NCI-H226 (cell line): Measurements from ENCODE around the gene CPSF4.
A peak's percentile ranks its signal among the peaks of the same experiment; 100 is the strongest.
"Not testable (repeated sequence)": the region's sequence is repeated elsewhere in the genome, so short reads cannot be mapped to it uniquely, and the experiment has no call there.

Experiments used
- DNase-seq: peaks from one replicate; pipeline ENCODE4 v3.0.0-alpha.2; 2015

CPSF4 gene

GRCh38 chr7:99408379-99409191, 30.2 kb upstream of the CPSF4 start, which contains the start of the genes BUD31 and PDAP1:
TSS of gene BUD31 (plus strand) at chr7:99408969. CDS start at chr7:99411093, 2,124 bp downstream.
TSS of gene PDAP1 (minus strand) at chr7:99408597. CDS start at chr7:99408548, 49 bp downstream.
- DNase-seq: peak; percentile 82

DNA sequence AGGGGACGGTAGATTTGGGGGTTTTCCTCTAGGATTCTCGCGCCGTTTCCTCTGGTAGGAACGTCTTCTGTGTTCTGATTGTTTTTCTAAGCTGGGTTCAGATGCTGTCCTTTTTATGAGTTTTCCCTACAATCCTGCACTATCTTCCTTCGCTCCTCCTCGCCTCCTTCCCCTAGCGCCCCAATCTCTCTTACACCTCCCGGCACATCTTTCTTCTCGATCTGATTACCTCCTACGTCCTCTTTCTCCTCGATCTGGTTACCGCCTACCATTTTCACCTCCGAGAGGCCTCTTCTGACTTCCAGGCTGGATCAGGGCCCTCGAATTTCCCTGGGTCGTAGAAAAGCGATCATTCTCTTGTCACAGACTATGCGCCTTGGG, 29.6 kb upstream of the CPSF4 start:
- no peak for DNase-seq

GRCh38 chr7:99409806-99410205, 28.9 kb upstream of the CPSF4 start:
- no peak for DNase-seq

GRCh38 chr7:99410635-99411034, 28.1 kb upstream of the CPSF4 start:
- DNase-seq: no peak

DNA sequence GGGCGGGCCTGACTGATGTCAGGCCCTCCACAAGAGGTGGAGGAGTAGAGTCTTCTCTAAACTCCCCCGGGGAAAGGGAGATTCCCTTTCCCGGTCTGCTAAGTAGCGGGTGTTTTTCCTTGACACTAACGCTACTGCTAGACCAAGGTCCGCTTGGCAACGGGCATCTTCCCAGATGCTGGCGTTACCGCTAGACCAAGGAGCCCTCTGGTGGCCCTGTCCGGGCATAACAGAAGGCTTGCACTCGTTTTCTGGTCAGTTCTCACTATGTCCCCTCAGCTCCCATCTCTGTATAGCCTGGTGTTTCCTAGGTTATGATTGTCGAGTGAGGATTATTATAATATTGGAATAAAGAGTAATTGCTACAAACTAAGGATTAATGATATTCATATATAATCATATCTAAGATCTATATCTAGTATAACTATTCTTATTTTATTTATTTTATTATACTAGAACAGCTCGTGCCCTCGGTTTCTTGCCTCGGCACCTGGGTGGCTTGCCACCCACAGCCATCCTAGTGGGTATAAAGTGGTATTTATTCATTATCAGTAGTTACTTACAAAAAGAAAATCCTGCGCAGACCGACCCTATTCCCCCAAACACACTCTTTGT, 23.1 kb upstream of the CPSF4 start:
- peak; percentile 32 for DNase-seq

- no peak for DNase-seq
Observed at GRCh38 chr7:99418260-99418659, 20.5 kb upstream of the CPSF4 start.

DNA sequence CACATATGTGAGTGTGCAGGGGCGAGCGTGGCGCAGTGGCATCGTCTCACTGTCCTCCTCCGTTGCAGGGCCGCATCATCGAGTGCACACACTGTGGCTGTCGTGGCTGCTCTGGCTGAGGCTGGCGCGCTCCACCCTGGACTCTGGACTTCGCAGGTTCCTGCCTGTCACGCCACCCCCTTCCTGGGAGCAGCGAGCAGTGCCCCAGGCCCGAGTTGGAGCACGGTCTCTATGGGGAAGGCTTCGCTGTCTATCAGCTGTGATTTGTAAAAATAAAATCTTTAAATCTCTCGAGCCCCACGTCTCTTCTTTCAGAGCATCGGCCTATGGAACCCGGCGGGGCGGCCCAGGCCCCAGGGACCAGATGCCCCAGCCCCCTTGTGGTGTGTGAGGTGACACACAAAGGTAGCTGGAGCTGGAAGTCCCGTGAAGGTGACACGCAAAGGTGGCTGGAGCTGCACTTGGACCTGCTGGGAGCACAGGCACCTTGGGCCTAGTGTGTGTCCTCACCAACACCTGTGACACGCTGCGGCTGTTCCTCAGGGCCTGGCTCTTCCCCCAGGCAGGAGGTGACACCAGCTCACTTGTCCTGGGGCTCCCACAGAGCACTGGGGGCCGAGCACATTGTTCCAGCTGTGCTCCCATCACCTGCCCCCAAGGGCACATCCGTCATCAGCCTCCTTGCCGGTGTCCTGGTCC, 19.3 kb upstream of the CPSF4 start:
- DNase-seq: no peak

- DNase-seq: no peak
Observed at GRCh38 chr7:99420213-99420612, 18.5 kb upstream of the CPSF4 start.

- no peak for DNase-seq
Observed at GRCh38 chr7:99420986-99421385, 17.8 kb upstream of the CPSF4 start.

GRCh38 chr7:99422186-99422585, 16.6 kb upstream of the CPSF4 start:
- DNase-seq: no peak

- no peak for DNase-seq
Observed at GRCh38 chr7:99422625-99423024, 16.1 kb upstream of the CPSF4 start.

DNA sequence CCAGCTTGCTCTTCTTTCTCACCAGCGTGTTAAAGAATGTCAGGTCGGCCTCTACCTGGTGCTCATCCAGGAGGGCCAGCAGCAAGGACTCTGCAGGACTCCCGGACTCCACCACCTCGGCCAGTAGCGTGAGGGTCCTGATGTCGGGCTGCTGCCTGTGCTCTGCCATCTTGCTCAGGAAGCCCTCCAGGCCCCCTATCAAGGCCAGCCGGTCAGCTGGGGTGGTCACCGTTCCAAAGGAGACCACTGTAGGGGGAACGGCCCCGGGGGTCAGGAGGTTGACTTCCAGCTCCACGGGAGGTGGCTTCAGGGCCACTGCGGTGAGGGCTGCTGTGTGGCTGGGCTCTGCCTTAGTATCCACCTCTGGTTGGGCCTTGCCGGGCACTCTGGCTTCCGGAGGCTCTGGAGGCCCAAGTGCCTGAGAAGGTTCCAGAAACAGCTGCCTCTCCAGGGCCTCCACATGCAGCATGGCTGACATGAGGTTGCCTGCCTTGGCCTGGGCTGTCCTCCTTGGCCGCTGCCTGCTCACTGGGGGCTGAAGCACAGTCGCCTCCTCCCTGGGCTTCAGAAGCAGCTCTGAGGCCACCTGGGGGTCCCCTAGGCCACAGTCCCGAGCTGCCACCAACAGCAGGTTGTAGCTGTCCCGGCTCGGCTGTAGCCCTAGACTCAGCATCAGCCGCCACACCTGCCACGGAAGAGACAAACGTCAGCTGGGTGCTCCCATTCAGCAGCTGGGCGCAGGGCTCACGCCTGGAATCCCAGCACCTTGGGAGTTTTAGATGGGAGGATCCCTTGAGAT, 13.6 kb upstream of the CPSF4 start:
- DNase-seq: no peak

- no peak for DNase-seq
Observed at GRCh38 chr7:99428972-99429566, 9.7 kb upstream of the CPSF4 start.

DNA sequence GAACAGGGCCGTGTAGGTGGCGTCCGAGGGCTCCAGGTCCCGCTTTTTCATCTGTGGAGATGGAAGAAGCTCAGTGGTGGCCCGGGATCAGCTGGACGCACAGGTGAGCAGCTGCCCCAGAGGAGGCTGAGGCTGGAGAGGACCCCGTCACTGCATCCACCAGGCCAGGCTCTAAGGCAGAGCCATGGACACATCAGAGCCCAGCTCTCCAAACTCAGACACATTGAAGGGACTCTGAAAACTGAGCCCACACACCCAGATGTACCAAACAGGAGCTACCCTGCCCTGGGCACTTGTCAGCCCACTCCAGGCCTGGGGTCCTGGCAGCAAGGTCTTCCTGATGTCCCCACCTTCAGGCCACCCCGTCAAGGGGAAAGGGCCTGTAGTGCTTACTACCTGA, 9.0 kb upstream of the CPSF4 start:
- no peak for DNase-seq

- DNase-seq: not testable (repeated sequence)
Observed at GRCh38 chr7:99431756-99432540, 6.8 kb upstream of the CPSF4 start.

DNA sequence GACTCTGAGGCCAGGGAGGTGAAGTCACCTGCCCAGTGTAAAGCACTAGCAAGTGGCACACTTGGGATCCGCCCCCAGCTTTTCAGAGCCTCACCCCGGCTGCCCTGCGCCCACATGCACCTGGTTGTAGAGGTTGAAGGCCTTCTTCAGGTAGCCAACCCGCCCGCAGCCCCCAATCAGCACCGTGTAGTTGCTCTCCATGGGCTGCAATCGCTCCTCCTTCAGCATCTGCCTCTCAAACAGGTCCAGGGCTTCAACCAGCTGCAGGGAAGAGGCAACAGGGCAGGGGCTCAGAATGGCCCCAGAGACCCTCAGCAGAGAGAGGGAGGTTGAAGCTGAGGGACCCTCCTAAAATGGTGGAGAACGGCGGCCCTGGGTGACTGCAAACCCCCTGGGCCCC, 5.6 kb upstream of the CPSF4 start:
- DNase-seq: no peak

GRCh38 chr7:99437946-99438572, 684 bp upstream of the CPSF4 start:
- DNase-seq: no peak

- DNase-seq: no peak
Observed at GRCh38 chr7:99440195-99440594, 1.5 kb downstream of the CPSF4 start.

DNA sequence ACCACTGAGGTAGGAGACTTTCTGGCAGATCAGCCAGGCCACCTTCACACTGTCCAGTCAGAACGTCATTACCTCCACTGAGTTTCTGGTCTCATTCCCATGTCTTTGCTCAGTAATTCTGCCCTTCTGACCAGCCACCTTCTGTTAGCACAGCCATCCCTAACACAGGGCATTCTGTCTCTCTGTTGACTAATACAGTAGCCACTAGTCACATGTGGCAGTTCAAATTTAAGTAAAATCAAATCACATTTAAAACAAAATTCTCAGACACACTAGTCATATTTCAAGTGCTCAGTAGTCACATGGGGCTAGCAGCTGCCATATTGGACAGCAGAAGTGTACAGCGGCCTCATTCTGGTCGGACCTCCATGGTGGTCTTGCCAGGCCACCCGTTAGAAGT, 7.4 kb downstream of the CPSF4 start:
- DNase-seq: no peak

GRCh38 chr7:99447943-99448342, 9.2 kb downstream of the CPSF4 start:
- DNase-seq: no peak

DNA sequence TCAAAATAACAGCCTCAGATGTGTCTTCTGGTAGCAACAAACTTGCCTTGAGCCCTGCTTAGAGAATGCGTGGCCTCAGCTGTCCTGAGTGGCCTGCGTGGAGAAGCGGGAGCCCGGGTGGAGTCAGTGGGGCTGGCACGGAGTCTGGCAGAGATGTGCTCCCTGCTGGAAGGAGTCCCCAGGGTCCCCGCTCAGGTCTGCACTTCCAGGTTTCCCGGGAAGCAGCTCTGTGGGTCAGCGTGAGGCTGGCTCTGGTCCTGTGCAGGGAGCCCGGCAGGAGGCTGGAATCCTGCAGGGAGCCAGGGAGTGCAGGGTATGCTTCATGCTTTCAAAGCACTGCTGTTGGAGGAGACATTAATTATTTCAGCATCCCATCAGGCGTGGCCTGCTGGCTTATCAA, 10.1 kb downstream of the CPSF4 start:
- no peak for DNase-seq
